GM18520 (cell line): ENCODE data around the gene ATIC.

ENCODE experiments used
- ATAC-seq: cut with Tn5 transposase; IDR thresholded peaks from one replicate; pipeline ENCODE4 v1.9.1; 2021; ENCODE audit not compliant: unreplicated experiment

Gene ATIC

GRCh38 chr2:215374642-215375466 lies 63.0 kb downstream of the ATIC start:
- no peak for ATAC-seq

- ATAC-seq = no peak
Measured at GRCh38 chr2:215375467-215375830, 63.6 kb downstream of the ATIC start.

GRCh38 chr2:215376103-215376780 lies 64.4 kb downstream of the ATIC start:
- ATAC-seq = no peak

- ATAC-seq = no peak
Measured at GRCh38 chr2:215377283-215377682, 65.4 kb downstream of the ATIC start.

GRCh38 chr2:215378045-215378444 lies 66.2 kb downstream of the ATIC start:
- ATAC-seq = no peak

DNA sequence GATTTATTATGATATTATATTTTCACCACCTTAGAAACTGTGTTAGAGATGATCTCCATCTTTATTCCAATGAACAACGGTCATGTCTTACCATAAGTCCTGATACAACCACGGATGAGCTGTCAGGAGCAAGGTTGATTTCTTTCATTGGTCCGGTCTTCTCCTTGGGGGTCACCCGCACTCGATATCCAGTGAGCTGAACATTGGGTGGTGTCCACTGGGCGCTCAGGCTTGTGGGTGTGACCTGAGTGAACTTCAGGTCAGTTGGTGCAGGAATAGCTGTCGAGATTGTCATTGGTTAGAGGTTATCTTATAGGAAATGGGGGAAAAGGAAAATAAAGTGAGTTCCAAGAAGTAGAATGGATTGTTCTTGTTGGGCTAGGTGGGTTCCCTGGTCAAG lies 67.2 kb downstream of the ATIC start:
- no peak for ATAC-seq

DNA sequence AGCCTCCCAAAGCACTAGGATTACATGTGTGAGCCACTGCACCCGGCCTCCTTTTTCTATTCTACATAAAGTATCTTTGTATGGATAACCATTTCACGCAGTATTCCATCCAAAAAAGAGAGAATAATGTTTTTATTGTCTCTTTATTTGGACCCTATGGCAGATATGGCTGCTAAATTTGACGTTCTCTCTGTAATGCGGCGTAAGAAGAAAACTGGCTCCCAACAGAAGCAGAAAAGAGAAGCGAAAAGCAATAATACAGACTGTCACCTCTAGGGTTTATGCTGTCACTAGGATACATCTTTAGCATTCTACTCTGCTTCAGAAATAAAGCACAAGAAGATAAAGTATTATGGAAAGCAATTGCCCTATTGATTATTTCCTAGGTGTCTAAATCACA lies 68.1 kb downstream of the ATIC start:
- ATAC-seq = no peak

DNA sequence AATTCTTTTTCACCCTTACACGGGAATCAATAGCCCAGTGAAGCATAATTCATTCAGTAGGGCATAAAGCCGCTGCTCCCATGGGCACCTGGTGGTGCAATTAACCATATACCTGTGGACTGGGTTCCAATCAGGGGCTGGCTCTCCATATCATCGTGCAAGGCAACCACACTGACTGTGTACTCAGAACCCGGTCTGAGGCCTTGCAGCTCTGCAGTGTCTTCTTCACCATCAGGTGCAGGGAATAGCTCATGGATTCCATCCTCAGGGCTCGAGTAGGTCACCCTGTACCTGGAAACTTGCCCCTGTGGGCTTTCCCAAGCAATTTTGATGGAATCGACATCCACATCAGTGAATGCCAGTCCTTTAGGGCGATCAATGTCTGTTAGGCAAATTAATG lies 68.8 kb downstream of the ATIC start:
- ATAC-seq = no peak

DNA sequence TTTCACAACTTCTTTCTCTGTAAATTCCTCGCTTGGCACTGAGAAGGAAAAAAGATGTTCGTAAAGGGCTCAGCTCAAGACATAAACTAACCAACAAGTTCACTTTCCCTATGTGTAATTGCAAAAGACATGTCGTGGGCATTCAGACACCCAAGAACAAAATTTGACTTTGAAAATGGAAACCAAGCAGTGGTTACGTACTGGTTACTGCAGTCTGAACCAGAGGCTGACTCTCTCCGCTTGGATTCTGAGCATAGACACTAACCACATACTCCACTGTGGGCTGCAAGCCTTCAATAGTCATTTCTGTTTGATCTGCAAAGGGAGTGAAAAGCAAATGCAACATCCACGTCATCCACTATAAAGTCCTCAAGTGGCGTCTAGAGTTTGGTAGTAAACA lies 70.2 kb downstream of the ATIC start:
- ATAC-seq = no peak

DNA sequence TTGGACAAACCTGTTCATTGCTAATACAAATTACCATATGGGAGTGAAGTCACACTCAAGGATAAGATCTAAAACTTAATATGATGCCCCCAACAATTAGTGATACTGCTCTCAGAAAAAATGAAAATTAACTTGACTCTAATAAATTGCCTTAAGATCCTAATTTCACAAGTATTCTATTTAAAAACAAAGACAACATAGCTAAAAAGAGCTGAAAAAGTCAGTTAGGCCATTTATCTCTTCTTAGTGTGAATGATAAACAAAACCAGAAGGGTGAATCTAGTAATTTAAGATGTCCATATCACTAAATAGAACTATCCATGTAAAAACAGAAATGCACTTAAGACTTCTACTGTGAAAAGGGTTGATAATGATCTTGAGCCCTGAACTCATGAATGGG lies 70.6 kb downstream of the ATIC start:
- no peak for ATAC-seq

GRCh38 chr2:215383652-215384279 lies 71.9 kb downstream of the ATIC start:
- no peak for ATAC-seq

DNA sequence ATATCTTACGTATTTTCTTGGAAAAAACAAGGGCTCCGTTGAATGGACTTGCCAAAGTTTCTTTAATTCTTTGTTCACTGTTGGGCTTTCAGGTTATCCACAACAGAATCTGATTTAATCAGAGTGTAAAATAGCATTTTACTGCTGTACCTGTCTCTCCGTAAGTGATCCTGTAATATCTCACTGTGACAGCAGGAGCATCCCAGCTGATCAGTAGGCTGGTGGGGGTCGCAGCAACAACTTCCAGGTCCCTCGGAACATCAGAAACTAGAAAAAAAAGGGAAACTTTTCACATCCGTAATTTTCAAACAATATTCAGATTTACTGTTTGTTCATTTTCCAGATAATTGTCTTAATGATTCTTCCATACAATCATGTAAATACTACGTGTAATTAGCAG lies 72.9 kb downstream of the ATIC start:
- ATAC-seq = no peak

DNA sequence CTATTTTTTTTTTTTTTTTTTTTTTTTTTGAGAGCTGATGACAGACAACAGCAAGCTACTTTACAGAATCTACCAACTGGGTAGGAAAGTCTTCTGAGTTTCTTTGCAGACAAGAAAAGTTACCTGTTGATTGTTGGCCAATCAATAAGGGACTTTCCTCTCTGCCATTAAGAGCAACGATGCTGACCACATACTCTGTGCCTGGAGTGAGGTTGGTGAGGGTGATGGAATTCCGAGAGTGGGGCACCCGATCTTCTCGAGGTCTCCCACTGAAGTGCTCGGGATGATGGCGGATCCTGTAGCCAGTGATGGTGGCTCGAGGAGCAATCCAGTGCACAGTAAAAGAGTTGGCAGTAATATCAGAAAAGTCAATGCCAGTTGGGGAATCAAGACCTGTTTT lies 74.7 kb downstream of the ATIC start:
- no peak for ATAC-seq

- no peak for ATAC-seq
Measured at GRCh38 chr2:215388002-215388728, 76.3 kb downstream of the ATIC start.

DNA sequence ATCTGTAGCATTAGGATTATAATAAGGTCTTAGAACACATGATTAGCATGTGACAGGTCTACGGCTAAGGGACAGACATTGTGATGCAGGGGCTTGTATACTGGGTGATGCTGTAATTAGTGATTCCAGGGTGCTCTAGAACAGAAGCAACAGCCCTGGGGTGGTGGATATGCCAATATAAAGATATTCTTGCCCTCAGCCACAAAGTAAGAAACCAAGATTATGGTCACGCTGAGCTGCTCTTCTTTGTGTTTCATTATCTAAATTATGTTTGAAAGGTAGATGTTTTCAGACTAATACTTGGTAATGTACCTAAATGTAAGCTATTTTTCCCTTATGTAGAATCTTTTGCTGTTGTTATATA lies 78.7 kb downstream of the ATIC start:
- no peak for ATAC-seq

- ATAC-seq = no peak
Measured at GRCh38 chr2:215391531-215391930, 79.7 kb downstream of the ATIC start.

GRCh38 chr2:215392164-215392563 lies 80.3 kb downstream of the ATIC start:
- ATAC-seq = no peak

- no peak for ATAC-seq
Measured at GRCh38 chr2:215392687-215393270, 80.9 kb downstream of the ATIC start.

- ATAC-seq = no peak
Measured at GRCh38 chr2:215394102-215394805, 82.4 kb downstream of the ATIC start.

DNA sequence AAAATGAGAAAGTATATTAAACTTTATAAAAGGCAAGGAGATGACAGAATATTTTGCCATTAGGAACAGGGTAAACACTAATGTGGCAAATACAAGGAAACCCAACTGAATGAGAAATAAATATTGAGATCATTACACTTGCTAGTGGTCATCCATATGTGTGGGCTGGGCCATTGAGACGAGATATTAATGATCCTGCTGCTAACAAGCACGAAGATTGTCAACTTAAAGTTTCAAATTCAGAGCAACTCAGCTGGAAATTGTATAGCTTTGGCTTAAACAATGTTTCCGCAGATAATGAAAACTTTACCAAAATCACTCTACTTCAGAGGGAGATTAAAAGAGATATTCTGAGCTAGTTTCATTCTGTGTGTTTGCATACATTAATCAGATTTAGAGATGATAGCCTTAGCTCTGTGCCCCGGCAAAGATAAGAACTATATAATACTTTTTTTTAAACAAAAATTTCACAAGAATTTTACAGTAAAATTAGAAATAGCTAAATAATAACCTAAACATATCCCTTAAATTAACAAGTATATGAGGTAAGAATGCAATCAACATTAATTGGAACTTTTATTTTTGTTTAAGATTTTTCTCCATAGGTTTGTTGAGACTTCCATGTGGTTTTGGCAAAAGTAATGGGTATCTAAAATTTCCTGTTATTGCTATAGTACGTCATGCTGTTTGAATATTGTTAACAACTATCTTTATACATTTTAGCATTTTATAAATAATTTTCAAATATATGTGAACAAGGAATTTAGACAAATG lies 84.0 kb downstream of the ATIC start:
- no peak for ATAC-seq
